Colonic mucosa (tissue), 4 donors: ENCODE data around the gene BTG4. TPM values are rescaled to one million over a fixed set of nuclear protein-coding genes. Genes with fewer than 3 reads are reported as not detected.

Source experiments
- DNase-seq: peaks from one replicate; pipeline ENCODE4 v3.0.0-alpha.2; 2020
- H3K27ac ChIP-seq: fragments of 200-600 bp; one replicate; pipeline ENCODE4 v1.8.0; 2021
- H3K27me3 ChIP-seq: fragments of 200-600 bp; one replicate; pipeline ENCODE4 v1.8.0; 2021
- H3K36me3 ChIP-seq: fragments of 200-600 bp; one replicate; pipeline ENCODE4 v1.8.0; 2021
- H3K4me1 ChIP-seq: fragments of 200-600 bp; one replicate; pipeline ENCODE4 v1.8.0; 2021; ENCODE audit warnings: mild to moderate bottlenecking
- H3K4me3 ChIP-seq: fragments of 200-600 bp; one replicate; pipeline ENCODE4 v1.8.0; 2021
- H3K9ac ChIP-seq, 2 donors: one replicate each; pipeline ENCODE4 v1.7.0; 2013; ENCODE audit warnings: control low read depth in 2 of 2, low read depth in 2 of 2, low read length in 2 of 2
- H3K9me3 ChIP-seq: fragments of 200-600 bp; one replicate; pipeline ENCODE4 v1.8.0; 2021
- CTCF ChIP-seq: fragments of 200-600 bp; IDR thresholded peaks from one replicate; pipeline ENCODE4 v1.8.0; 2022; ENCODE audit warnings: antibody characterized with exemption, mild to moderate bottlenecking
- intact Hi-C: fragments of 100-400 bp; cut with DNase I; formaldehyde crosslinking; loops from one replicate; pipeline ENCODE4 v1.14.1; 2022
- total RNA-seq, 2 donors: library from RNA; stranded (reverse); fragmentation: NEBNext Ultra II Directional in 1 of 2; extraction: Animal tissue kit (Norgen Biotek cat#: 25700) in 1 of 2; gene quantifications; one replicate each; pipeline ENCODE4 v1.2.1, GENCODE V29; 2021
- donor health status: healthy.
- donor health status: DM: no; HTN: no; CAD: no.
- donor health status: DM: no; HTN: no; CAD: no.

Gene BTG4
- total RNA-seq: not detected

GRCh38 chr11:111512296-111513239 lies at the start of gene BTG4:
Gene BTG4 (minus strand): TSS chr11:111512386. CDS start chr11:111498776, 13,610 bp downstream.
- intact Hi-C loops: no loop called here
- Histone ChIP-seq H3K27ac (no peak within 1 kb of the TSS), H3K4me1 (no peaks in the 10 kb centered on the region), H3K27me3 (peaks cover 32% of the 10 kb centered on the region), H3K36me3 (no peaks in the 10 kb centered on the region), H3K9me3 (no peaks in the 10 kb centered on the region), H3K9ac (peak within 1 kb of the TSS in 1 of 2 donors; percentile 41), H3K4me3 (peak within 1 kb of the TSS; percentile 38)
- DNase-seq: no peak
- TF ChIP-seq CTCF: no peak

- H3K9me3 ChIP-seq: no peaks in the 10 kb centered on the region
- no peak for DNase-seq
- intact Hi-C loops: no loop called here
- TF ChIP-seq CTCF: no peak
- H3K4me3 ChIP-seq: no peak overlapping the region
- no peaks in the 10 kb centered on the region for H3K36me3 ChIP-seq
- no peak overlapping the region for H3K27ac ChIP-seq
- no peaks in the 10 kb centered on the region for H3K27me3 ChIP-seq
- no peak overlapping the region for H3K9ac ChIP-seq
- H3K4me1 ChIP-seq: no peaks in the 10 kb centered on the region
These were observed 49.7 kb upstream of the BTG4 start for GRCh38 chr11:111561791-111562325.

GRCh38 chr11:111561306-111561705 lies 49.1 kb upstream of the BTG4 start:
- intact Hi-C loops: no loop called here
- DNase-seq: no peak
- Histone ChIP-seq H3K27ac (no peak overlapping the region), H3K27me3 (no peaks in the 10 kb centered on the region), H3K36me3 (no peaks in the 10 kb centered on the region), H3K4me3 (no peak overlapping the region), H3K9ac (no peak overlapping the region), H3K9me3 (no peaks in the 10 kb centered on the region), H3K4me1 (no peaks in the 10 kb centered on the region)
- TF ChIP-seq CTCF: no peak

- intact Hi-C loops: no loop called here
These were observed 48.6 kb upstream of the BTG4 start for GRCh38 chr11:111560800-111561199.

More at GRCh38 chr11:111560800-111561199, 48.6 kb upstream of the BTG4 start:
- H3K4me1 ChIP-seq: no peaks in the 10 kb centered on the region
- H3K36me3 ChIP-seq: no peaks in the 10 kb centered on the region
- H3K27ac ChIP-seq: no peak overlapping the region
- H3K27me3 ChIP-seq: no peaks in the 10 kb centered on the region
- no peak overlapping the region for H3K9ac ChIP-seq
- no peaks in the 10 kb centered on the region for H3K9me3 ChIP-seq
- TF ChIP-seq CTCF: no peak
- DNase-seq: no peak
- H3K4me3 ChIP-seq: no peak overlapping the region
